ENCODE data around the gene MAPK10. TPM values are rescaled to one million over a fixed set of nuclear protein-coding genes. Genes with fewer than 3 reads are reported as not detected.

The MAPK10 gene
- total and polyA plus RNA-seq, 2 of the 8 experiments (the other 6 are each of a cell fraction or from before 2014, with no cell fraction given) = 2.5 to 3.1 TPM

GRCh38 chr4:86278126-86278525, 81.7 kb downstream of the MAPK10 start:
- Histone ChIP-seq H4K5ac (ENCODE audit: insufficient read length, low read depth, low read length) (no peak overlapping the region), H3K79me1 (ENCODE audit: low read depth, low read length) (no peaks in the 10 kb centered on the region), H3K23me2 (ENCODE audit: low read depth, low read length) (no peaks in the 10 kb centered on the region), H3K27ac (ENCODE audit: low read depth, low read length) (no peak overlapping the region), H3K9me3 (ENCODE audit: insufficient read depth in 2 of 2, low read depth in 1 of 2, low read length in 1 of 2) (no peaks in the 10 kb centered on the region), H3K4ac (replicated peaks; ENCODE audit: insufficient read length, low read depth, low read length) (no peak overlapping the region), H4K91ac (replicated peaks; ENCODE audit: insufficient read length, low read length) (no peak overlapping the region), H2BK120ac (replicated peaks; ENCODE audit: low read depth, low read length) (no peak overlapping the region), H3K4me3 (ENCODE audit: extremely low read depth in 1 of 4, insufficient read depth in 2 of 4, low read depth in 3 of 4, low read length in 4 of 4) (no peak overlapping the region), H3K79me2 (ENCODE audit: control insufficient read depth in 1 of 2, insufficient read depth in 2 of 2, low read length in 2 of 2) (no peaks in the 10 kb centered on the region), H2AK5ac (ENCODE audit: low read depth, low read length) (no peak overlapping the region), H3K36me3 (ENCODE audit: control insufficient read depth in 2 of 4, insufficient read depth in 4 of 4, low read length in 3 of 4) (no peaks in the 10 kb centered on the region), H3K27me3 (replicated peaks in 1 of 4; ENCODE audit: control insufficient read depth in 3 of 4, extremely low read depth in 1 of 4, insufficient read depth in 3 of 4, low read length in 3 of 4) (peaks cover 0 to 1% (median 0%) of the 10 kb centered on the region in 4 experiments; a peak in 1 of 7 replicates), H3K4me2 (ENCODE audit: insufficient read depth in 1 of 2, low read depth in 2 of 2, low read length in 2 of 2) (no peak overlapping the region), H2BK12ac (ENCODE audit: low read depth, low read length) (no peak overlapping the region), H3K23ac (ENCODE audit: insufficient read length) (no peak overlapping the region), H3K4me1 (replicated peaks in 1 of 4; ENCODE audit: control insufficient read depth in 3 of 4, insufficient read depth in 4 of 4, low read length in 3 of 4) (no peaks in the 10 kb centered on the region), H4K8ac (ENCODE audit: extremely low read depth, insufficient read depth, low read length) (no peak overlapping the region), H4K20me1 (replicated peaks in 1 of 2; ENCODE audit: control insufficient read depth in 1 of 2, insufficient read depth in 2 of 2, low read length in 2 of 2) (no peaks in the 10 kb centered on the region), H3K18ac (ENCODE audit: extremely low read depth, low read length) (no peak overlapping the region), H3K9ac (replicated peaks in 1 of 4; ENCODE audit: extremely low read depth in 1 of 4, low read depth in 3 of 4, low read length in 3 of 4) (no peak overlapping the region), H2BK20ac (ENCODE audit: low read length) (no peak overlapping the region), H2AFZ (ENCODE audit: low read length) (no peak overlapping the region), H3K56ac (replicated peaks; ENCODE audit: insufficient read length, low read depth, low read length) (no peak overlapping the region), H2BK5ac (ENCODE audit: low read depth, low read length) (no peak overlapping the region), H3K14ac (ENCODE audit: insufficient read length) (no peak overlapping the region), H2BK15ac (ENCODE audit: low read length) (no peak overlapping the region)
- 90% methylated on average over 2 of the region's 2 CpGs; no CpG with 5 or more reads in 1 of the 2 experiments for WGBS, 2 experiments (ENCODE audit: extremely low coverage in 1 of 2, insufficient coverage in 1 of 2, insufficient read length in 1 of 2, insufficient replicate concordance in 2 of 2, low coverage in 1 of 2, low lambda C conversion rate in 2 of 2, missing lambda C conversion rate in 1 of 2)
- ChIA-PET POLR2A (ENCODE audit: partially characterized antibody) (no interaction called here), CTCF (ENCODE audit: partially characterized antibody) (no interaction called here)
- no peak for FAIRE-seq
- no peak for DNase-seq (ENCODE audit: low read depth in 1 of 2, low spot score in 2 of 2)
- TF ChIP-seq SRF (IDR thresholded peaks at IDR 0.05; ENCODE audit: low read depth, low read length) = no peak
- no peak for TF ChIP-seq USF2 (IDR thresholded peaks at IDR 0.05; ENCODE audit: low read length)
- no peak for TF ChIP-seq ZNF274 (IDR thresholded peaks at IDR 0.05; ENCODE audit: borderline replicate concordance, extremely low read depth, low read length)
- no peak for TF ChIP-seq SIRT6 (IDR thresholded peaks at IDR 0.05; ENCODE audit: low read length)
- TF ChIP-seq KDM5A (IDR thresholded peaks at IDR 0.05; ENCODE audit: low read length) = no peak
- no peak for TF ChIP-seq GTF2F1 (IDR thresholded peaks at IDR 0.05; ENCODE audit: borderline replicate concordance, low read depth, low read length)
- TF ChIP-seq RNF2 (IDR thresholded peaks at IDR 0.05; ENCODE audit: borderline replicate concordance, low read depth, low read length, missing control alignments, poor library complexity, severe bottlenecking) = no peak
- no peak for TF ChIP-seq SP2 (IDR thresholded peaks at IDR 0.05; ENCODE audit: low read length)
- no peak for TF ChIP-seq BRCA1 (IDR thresholded peaks at IDR 0.05; ENCODE audit: low read depth, low read length)
- TF ChIP-seq SIN3A (conservative IDR thresholded peaks at IDR 0.05 in 1 of 2, IDR thresholded peaks at IDR 0.05 in 1 of 2; ENCODE audit: low read depth in 1 of 2, low read length in 2 of 2) = no peak
- TF ChIP-seq TEAD4 (IDR thresholded peaks at IDR 0.05; ENCODE audit: low read depth, low read length) = no peak
- no peak for TF ChIP-seq POLR2AphosphoS5 (IDR thresholded peaks at IDR 0.05; ENCODE audit: low read depth, low read length)
- TF ChIP-seq POLR2A (IDR thresholded peaks at IDR 0.05; ENCODE audit: control extremely low read depth in 1 of 2, low read depth in 2 of 2, low read length in 2 of 2) = no peak
- no peak for TF ChIP-seq TBP (IDR thresholded peaks at IDR 0.05; ENCODE audit: low read depth, low read length)
- no peak for TF ChIP-seq YY1 (IDR thresholded peaks at IDR 0.05; ENCODE audit: low read depth, low read length)
